ENCODE results near the gene BCOR.

Gene BCOR

DNA sequence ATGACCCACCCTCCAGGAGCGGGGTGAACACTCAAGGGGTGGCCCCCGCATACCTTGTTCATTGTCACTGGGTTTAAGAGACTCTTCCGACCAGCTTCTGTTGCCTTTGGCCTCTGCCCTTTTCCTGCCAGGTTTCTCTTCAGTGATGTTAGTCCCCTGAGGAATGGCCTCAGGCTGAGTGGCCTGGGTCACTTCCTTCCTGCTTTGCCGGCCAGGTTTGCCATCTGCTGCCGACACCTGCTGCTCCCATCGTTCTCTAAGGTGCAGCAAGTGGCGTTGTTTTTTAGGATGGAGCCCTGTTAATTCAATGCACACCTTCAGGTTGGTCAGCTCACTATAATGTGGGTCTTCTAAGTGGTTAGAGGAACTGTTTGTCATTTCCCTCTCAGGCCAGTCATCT lies 34.2 kb downstream of the BCOR start:
- no peak for DNase-seq (ENCODE audit: low read depth)

DNA sequence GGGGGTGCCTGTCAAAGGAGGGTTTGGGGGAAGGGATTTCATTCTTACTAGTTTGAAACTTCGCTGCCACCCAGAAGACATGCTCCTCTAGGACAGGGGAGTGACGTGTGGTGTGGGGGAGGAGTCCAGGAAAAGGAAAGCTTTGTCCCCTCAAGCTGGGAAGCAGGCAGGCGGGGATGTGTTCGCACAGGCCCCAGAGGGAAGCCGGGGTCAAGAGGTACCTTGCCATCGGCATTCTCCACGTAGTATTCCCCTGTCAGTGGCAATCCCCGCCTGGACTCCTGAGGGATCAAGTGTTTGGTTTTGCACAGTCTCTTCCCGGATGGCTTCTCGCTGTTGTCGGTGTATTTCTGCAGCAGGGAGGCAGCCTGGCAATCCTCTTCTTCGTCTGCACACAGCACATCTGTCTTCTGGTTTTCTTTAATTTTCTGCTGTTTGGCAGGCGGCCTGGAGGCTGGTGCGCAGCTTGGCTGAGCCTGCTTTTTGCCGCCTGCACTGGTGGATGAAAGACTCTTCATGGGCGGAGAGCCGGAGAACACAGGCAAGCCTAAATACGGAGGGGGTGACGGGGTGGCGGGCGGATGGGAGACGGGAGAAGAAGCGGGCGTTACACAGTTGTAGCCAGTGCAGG lies 35.1 kb downstream of the BCOR start:
- DNase-seq (ENCODE audit: low read depth) = no peak

DNA sequence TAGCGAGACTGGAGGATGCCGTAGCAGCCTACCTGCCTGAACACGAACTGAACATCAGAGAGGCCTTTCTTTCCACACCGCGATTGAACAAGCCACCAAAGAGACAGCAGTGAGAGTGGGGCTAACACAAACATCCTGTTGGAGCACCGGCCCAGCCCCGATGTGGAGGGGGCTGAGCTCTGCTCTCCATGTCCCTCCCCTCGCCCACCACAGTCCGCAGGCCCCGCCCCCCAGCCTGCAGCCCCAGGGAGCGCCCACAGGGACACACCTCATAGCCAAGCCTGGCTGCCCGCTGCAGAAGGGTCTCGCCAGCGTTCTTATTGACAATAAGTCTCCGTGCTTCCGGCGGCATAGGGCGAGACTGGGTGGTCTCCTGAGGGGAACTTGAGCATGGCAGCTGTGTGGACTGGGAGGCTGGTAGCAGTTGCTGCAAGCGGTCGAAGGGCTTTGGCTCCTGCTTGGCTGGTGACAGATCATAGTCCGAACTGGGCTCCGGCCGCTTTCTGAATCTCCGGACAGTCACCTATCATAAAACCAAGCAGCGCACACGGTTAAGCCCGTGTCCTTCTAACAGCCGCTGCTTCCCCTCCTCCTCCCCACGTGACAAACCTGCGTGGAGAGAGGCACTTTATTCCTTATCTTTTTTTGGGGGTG lies 35.8 kb downstream of the BCOR start:
- DNase-seq (ENCODE audit: low read depth) = no peak

DNA sequence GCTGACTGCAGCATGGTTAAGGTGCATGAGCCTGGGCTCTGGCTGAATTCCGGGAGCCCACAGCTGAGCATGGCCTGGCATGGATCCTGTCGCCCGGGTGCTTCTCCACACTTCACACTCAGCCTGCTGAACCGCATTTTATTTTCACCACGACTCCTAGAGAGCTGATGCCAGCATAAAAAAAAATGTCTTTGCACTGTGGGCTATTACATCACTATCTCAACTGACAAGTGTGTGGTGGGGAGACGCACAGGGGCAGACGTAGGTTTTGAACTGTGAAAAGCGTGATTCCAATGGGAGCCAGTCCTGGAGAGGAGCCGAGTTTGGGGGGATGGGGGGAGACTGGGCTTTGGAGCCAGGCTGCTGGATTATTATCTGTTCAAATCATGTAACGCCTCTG lies 36.8 kb downstream of the BCOR start:
- DNase-seq (ENCODE audit: low read depth) = no peak

DNA sequence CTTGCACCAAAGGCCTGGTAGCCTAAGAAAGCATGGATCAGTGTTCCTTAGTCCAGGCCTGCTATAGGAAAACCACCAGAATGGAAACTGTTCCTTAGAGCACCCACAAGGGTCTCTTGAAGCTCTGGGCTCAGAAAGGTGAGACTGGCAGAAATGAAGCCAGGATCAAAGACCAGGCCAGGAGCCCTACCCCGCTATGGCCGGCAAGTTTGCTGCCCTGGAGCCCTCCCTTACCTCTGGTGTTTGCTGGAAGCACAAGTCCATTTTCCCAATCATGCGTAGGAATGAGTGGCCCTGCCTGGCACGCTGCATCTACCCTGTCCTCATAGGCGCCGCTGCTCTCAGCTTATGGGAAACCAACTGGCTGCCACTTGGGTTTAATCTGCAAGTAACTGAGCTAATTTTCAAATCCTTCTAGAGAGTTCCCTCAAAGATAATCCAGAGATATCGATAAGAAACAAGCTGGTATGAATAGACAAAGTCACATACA lies 37.4 kb downstream of the BCOR start:
- no peak for DNase-seq (ENCODE audit: low read depth)

DNA sequence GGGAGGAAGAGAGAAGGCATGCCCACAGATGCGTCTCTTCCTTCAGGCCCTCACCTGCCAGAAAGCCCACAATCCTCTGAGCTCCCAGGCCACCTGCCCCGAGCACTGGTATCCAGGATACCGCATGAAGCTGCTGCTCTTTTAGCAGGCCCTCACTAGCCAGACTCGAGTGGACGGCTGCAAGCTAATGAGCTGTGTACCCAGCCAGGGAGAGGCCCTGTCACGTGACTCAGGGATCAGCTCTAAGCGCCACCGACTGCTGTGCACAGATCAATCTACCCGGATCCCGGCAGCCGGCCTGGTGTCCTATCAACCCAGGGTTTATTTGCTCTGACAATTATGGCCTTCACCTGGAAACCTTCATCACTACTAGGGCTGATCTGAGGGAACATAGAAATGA lies 39.0 kb downstream of the BCOR start:
- no peak for DNase-seq (ENCODE audit: low read depth)

DNA sequence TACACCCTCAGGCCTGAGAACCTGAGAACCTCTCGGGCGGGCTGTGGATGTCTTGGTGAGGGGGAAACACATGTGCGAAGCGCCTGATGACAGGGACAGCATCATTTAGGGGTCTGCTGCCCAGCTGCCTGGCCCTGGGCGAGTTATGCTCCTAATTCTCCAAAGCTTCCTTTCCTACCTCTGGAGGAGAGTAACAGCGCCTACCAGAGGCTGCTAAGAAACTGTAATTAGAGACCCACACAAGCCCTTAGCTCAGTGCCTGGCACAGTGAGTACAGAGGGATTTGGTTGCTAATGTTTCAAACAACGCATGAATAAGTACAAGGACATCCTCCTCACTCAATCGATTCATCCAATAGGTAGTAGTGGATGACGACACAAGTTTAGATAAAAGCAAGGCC lies 40.4 kb downstream of the BCOR start:
- DNase-seq (ENCODE audit: low read depth) = no peak

DNA sequence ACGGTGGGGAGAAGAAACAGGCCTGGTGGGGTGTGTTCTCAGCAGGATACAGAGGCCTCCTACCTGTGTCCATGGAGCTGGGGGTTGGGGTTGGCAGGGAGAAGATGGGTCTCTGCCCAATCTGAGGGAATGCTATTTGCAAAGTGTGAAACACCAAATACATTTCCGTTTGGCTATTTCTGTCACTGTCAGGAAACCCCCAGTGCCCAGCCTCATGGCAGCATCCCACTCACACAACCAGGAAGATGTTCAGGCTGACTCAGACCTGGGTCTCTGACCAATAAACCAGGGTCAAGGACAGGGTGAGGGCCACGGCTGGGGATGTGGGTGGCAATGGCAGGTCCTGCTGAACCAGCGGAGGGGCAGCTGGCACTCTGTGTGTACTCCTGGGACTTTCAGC lies 41.3 kb downstream of the BCOR start:
- DNase-seq (ENCODE audit: low read depth) = no peak

DNA sequence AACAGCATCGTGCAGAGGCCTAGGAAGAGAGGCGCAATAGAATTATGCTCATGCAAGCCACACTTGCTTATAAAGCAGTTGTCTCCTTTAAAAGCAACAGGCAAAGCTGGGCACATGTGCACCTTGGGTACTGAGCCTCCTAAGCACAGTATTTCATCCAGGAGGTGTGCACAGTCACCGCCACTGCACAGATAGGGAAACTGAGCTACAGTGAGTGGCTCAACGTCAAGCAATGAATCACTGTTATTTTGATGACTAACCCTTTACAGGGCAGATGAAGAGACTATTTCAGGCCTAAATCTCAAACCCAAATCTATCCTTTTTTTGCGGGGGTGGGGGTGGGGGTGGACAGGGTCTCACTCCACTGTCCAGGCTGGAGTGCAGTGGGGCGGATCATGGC lies 42.3 kb downstream of the BCOR start:
- peak; percentile 10 for DNase-seq (ENCODE audit: low read depth)

DNA sequence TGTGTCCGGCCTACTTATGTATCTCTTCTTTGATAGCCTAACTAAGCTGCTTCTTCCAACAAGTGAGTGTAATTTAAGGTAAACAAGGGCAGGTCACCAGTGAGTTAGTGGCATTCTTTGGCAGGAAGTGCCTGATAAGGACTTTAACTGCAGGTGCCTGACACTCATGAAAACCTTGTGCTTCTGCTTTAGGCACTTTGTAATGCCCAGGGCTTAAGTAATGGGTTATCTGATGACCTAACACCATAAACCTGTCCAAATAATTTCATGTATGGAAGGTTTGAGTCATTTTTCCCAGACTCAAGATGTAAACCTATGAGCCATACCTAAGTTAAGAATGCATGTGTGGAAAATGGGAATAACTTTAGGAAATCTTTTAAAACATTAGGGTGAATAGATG lies 43.0 kb downstream of the BCOR start:
- DNase-seq (ENCODE audit: low read depth) = no peak

DNA sequence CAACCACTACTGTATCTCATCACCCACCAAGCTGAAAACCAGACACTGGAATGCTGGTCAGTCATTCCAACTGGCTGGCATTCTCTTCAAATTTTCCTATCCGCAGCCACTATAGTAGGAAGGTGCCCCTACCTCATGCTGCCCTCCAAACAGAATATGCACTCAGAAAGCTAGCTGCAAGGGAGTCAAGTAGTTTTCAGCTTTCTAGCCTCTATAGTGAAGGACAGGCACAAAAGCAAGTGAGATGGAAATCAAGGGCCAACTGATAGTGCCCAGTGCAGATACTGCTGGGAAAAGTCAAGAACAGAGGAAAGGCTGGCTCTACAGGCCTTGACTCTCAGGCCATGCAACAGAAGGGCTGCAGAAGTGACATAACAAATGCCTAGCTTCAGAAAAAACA lies 47.2 kb downstream of the BCOR start:
- no peak for DNase-seq (ENCODE audit: low read depth)

DNA sequence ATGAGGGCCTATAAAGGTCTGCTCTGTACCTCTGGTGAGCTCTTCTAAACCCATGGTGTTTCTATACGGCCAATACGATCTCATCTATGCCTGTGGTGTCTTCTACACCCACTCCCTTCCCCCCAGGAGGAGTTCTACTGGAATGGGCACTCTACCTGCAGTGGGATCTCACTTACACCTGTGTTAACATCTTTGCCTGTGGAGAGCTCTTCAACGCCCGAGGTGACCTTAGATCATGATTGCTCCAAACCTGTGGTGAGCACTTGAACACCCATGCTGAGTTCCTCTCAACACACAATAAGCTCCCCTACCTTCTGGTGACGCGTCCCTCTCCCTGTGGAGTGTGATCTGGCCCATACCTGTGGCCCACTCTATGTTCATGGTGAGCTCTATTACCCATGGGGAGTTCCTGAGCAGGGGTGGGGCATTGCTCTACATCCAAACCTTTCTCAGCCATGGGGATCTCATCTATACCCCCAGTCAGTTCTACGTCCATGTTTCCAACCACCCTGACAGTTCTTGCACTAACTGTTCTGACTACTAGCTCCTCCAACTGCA lies 48.6 kb downstream of the BCOR start:
- no peak for DNase-seq (ENCODE audit: low read depth)

DNA sequence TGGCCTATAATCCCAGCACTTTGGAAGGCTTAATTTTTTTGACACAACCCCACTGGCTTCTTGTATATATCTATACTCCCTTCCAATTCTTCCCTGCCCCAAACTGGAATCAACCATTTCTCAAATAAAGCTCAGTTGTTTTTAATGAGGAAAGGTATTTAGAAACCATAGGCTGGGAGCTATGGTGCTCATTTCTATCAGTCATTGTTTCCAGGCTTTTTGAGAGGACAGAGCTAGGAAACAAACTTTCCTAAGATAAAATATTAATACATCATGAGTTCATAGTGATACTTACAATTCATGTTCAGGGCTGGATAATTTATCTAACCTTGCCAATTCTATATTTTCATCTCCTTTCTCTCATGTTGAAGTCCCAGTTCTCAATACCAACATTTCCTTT lies 50.3 kb downstream of the BCOR start:
- no peak for DNase-seq (ENCODE audit: low read depth)

DNA sequence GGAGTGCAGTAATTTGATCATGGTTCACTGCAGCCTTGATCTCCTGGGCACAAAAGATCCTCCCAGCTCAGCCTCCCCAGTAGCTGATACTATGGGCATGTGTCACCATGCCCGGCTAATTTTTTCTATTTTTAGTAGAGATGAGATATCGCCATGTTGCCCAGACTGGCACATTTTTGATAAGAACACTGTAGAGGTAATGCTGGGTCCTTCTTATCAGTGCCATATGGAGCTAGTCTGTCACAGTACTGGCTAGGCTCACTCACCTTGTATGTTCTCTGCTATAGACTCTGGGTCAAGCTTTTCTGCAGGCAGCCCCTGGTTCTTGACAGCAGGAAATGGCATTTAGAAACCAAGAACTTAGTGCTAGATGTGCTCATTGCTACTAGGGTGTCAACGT lies 53.9 kb downstream of the BCOR start:
- no peak for DNase-seq (ENCODE audit: low read depth)

DNA sequence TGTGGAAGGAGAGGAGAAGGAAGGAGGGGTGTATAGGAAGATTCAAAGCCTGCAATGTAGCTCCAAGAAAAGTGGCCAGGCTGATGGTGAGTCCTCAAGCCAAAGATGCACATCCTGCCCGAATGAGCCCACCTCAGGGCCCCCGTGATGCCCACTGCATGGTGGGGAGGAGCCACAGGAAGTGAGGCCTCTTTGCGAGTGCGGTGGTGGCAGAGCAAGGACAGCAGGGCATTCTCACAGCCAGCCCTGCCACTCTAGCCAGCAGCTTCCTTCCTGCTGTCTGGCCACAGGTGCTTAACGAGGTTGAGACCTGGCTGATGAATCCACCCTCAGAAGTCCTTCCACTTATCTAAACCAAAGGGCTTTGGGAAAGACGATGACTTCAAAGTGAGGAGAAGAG lies 55.8 kb downstream of the BCOR start:
- no peak for DNase-seq (ENCODE audit: low read depth)

DNA sequence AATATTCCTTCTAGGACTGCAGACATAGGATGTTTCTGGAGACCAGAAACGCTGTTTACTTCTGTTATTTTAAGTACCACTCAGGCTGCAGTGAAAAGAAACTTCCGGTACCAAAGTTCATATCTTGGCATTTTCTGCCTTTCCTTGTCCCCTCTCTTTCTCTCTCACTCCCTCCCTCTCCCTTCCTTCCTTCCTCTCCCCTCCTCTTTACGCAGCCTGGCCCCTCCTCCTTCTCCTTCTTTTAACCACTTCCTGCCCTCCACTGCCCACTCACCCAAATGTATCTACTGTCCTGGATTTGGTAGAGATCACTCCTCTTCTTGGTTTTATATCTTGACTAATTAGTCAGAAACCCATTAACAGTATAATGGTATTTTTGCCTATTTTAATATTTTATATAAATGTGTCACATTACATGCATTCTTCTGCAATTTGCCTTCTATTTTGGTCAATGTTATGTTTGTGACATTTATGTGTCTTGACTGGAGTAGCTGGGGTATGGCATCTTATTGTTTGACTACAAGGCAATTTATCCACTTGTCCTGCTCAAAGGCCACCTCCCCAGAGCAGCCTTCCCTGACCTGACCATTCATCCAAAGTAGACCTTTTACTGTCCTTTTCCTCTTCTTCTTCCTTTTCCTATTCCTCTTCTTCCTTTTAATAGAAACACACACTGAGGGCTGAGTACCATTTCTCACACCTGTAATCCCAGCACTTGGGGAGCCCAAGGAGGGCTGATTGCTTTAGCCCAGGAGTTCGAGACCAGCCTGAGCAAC lies 56.9 kb downstream of the BCOR start:
- no peak for DNase-seq (ENCODE audit: low read depth)

DNA sequence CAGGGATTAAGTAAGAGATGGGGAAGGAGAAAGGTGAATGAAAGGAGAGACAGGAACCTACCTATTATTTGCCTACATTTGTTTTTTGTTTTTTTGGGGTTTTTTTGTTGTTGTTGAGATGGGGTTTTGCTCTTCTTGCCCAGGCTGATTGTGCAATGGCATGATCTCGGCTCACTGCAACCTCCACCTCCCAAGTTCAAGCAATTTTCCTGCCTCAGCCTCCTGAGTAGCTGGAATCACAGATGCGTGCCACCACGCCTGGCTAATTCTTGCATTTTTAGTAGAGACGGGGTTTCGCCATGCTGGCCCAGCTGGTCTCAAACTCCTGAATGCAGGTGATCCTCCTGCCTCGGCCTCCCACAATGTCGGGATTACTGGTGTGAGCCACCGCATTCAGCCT lies 57.9 kb downstream of the BCOR start:
- DNase-seq (ENCODE audit: low read depth) = no peak

DNA sequence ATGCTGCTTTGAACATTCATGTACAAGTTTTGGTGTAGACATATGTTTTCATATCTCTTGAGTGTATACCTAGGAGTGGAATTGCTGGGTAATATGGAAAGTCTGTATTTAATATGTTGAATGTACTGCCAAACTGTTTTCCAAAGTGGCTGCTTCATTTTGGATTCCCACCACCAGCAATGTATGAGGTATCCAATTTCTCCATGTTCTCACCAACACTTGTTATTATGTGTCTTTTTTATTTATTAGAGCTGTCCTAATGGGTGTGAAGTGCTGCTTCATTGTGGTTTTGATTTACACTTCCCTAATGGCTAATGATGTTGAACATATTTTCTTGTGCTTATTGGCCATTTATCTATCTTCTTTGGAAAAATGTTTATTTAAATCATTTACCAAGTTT lies 60.4 kb downstream of the BCOR start:
- DNase-seq (ENCODE audit: low read depth) = no peak

DNA sequence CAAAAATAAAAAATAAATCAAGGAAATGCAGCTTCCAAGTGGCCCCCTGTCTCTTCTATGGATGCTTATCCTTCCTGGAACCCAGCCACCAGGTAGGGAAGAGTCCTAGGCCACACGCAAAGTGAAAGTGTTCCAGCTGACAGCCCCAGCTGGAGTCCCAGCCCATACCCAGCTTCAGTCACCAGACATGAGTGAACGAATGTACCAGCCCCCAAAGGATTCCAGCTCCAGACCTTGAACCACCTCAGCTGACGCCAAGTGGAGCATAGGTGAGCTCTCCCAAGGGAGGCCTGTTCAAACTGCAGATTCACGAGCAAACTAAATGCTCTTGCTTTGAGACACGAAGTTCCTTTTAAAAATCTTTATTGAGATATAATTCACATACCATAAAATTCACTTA lies 62.0 kb downstream of the BCOR start:
- DNase-seq (ENCODE audit: low read depth) = no peak

DNA sequence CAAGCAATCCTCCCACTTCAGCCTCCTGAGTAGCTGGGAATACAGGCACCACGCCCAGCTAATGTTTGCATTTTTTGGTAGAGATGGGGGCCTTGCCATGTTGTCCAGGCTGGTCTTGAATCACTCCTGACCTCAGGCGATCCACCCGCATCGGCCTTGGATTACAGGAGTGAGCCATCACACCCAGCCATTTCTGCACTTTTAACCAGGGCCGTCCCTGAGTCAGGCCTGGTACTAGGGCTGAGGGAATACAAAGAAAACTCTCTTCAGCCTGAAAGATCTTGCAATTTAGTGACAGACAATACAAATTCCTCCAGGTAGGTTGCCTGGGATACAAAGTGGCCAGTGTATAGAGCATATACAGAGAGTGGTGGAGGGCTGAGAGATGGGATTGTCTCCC lies 65.8 kb downstream of the BCOR start:
- no peak for DNase-seq (ENCODE audit: low read depth)

DNA sequence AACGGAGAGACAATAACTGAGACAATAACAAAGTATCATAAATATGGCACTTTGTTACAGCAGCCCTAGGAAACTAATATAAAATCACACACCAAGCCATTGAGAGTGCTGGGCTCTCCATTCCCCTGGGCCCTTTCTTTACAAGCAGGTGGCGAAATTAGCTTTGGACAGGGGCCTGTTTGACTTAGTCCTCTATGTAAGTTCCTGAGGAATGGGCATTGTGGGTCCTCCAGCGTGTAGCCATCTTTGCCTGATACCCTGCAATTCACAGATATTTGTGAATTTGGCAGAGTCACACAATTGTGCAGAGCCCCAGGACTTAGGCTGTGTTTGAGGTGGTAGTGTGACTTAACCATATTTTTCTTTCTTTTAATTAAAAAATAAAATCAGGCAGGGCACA lies 67.6 kb downstream of the BCOR start:
- no peak for DNase-seq (ENCODE audit: low read depth)

DNA sequence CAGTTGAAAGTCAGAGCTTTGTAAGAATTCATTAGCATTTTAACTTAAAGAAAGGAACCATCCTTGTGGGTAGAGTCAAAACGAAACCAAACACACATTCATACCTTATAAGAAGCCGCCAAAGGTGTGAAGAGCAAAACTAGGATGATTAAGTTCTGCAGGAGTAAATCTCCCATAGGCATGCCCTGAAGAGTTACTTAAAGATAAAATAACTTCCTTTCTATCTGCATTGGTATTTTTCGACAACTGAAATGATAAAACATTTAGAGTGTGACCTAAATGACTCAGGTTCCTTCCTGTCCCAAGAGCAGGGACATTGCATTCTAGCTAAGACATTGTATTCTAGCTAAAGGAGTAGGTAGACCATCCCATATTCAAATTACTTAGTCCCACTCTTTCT lies 75.3 kb downstream of the BCOR start:
- no peak for DNase-seq (ENCODE audit: low read depth)

DNA sequence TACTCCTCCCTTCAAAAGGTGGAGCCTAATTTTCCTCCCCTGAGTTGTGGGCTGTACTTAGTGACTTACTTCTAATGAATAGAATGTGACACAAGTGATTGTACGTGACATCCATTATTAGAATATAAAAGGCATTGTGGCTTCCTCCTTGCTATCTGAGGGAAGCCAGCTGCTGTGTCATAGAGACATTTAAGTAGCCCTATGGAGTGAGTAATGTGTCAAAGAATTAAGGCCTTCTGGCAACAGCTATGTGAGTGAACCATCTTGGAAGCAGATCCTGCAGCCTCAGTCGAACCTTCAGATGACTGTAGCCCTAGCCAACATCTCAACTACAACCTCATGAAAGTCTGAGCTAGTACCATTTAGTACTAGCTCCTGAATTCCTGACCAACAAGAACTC lies 76.1 kb downstream of the BCOR start:
- DNase-seq (ENCODE audit: low read depth) = no peak

Data from iris pigment epithelial cell (primary cell).